Right lobe of liver (tissue), 4 donors: ENCODE results near the gene TGM4.

Source experiments
- POLR2A ChIP-seq: fragments of 450-650 bp; IDR thresholded peaks from one replicate; pipeline ENCODE4 v1.6.1; 2017; ENCODE audit warnings: antibody characterized with exemption, mild to moderate bottlenecking
- TF ChIP-seq, protein P1 (sequence below), 4 donors: fragments of 200-600 bp in 3 of 4; fragments of 450-650 bp in 1 of 4; IDR thresholded peaks; one replicate each; pipeline versions ENCODE4 v1.5.1 to v1.8.0; 2016 to 2022; ENCODE audit warnings: antibody characterized with exemption in 4 of 4, mild to moderate bottlenecking in 2 of 4
- donor health status: DM: no; HTN: no; CAD: no.
- donor health status: DM: no; HTN: no; CAD: no.
- donor health status: DM: no; HTN: yes; CAD: no.

- TF ChIP-seq POLR2A: no peak
- TF ChIP-seq, protein P1, sequence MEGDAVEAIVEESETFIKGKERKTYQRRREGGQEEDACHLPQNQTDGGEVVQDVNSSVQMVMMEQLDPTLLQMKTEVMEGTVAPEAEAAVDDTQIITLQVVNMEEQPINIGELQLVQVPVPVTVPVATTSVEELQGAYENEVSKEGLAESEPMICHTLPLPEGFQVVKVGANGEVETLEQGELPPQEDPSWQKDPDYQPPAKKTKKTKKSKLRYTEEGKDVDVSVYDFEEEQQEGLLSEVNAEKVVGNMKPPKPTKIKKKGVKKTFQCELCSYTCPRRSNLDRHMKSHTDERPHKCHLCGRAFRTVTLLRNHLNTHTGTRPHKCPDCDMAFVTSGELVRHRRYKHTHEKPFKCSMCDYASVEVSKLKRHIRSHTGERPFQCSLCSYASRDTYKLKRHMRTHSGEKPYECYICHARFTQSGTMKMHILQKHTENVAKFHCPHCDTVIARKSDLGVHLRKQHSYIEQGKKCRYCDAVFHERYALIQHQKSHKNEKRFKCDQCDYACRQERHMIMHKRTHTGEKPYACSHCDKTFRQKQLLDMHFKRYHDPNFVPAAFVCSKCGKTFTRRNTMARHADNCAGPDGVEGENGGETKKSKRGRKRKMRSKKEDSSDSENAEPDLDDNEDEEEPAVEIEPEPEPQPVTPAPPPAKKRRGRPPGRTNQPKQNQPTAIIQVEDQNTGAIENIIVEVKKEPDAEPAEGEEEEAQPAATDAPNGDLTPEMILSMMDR (IDR thresholded peaks at IDR 0.05): no peak
Measured at GRCh38 chr3:44832032-44832431, 42.4 kb upstream of the TGM4 start.
